ENCODE measurements around the gene STXBP5. TPM values are rescaled to one million over a fixed set of nuclear protein-coding genes. Genes with fewer than 3 reads are reported as not detected.
A peak's percentile ranks its signal among the peaks of the same experiment; 100 is the strongest.

STXBP5 gene
- total and polyA plus RNA-seq, 2 of the 13 experiments (the other 11 are each of a cell fraction or from before 2014, with no cell fraction given) = 8.8 to 19.4 TPM

GRCh38 chr6:147201885-147202515, 2.2 kb upstream of the STXBP5 start (continued):
- TF ChIP-seq SNAPC5 (CRISPR knock-in tag; IDR thresholded peaks at IDR 0.05; ENCODE audit: borderline replicate concordance) = 0 out of 2 replicates have a peak, but pooled peaks have one; percentile 47
- TF ChIP-seq THAP11 (CRISPR knock-in tag; IDR thresholded peaks at IDR 0.05) = peak; percentile 99
- TF ChIP-seq MAX (IDR thresholded peaks at IDR 0.05) = peak; percentile 40; the same call in 1 of the 2 replicates
- TF ChIP-seq TIGD3 (CRISPR knock-in tag; IDR thresholded peaks at IDR 0.05; ENCODE audit: borderline replicate concordance) = 0 out of 2 replicates have a peak, but pooled peaks have one; percentile 1
- TF ChIP-seq ZNF33A (CRISPR knock-in tag; IDR thresholded peaks at IDR 0.05; ENCODE audit: borderline replicate concordance) = peak; percentile 60; the same call in 1 of the 2 replicates
- TF ChIP-seq ASH2L (IDR thresholded peaks at IDR 0.05; ENCODE audit: insufficient read length, low read depth, low read length) = peak; percentile 26
- TF ChIP-seq RELA (CRISPR knock-in tag; IDR thresholded peaks at IDR 0.05) = no peak
- no peak for TF ChIP-seq ZNF407 (CRISPR knock-in tag; IDR thresholded peaks at IDR 0.05; ENCODE audit: not compliant biosample characterization)
- 0 out of 2 replicates have a peak, but pooled peaks have one; percentile 41 for TF ChIP-seq HMGXB3 (CRISPR knock-in tag; IDR thresholded peaks at IDR 0.05; ENCODE audit: borderline replicate concordance)
- TF ChIP-seq IRF2 (CRISPR knock-in tag; IDR thresholded peaks at IDR 0.05) = peak; percentile 23; the same call in 1 of the 2 replicates
- TF ChIP-seq TFAP4 (IDR thresholded peaks at IDR 0.05; ENCODE audit: borderline replicate concordance, low read depth) = no peak
- TF ChIP-seq ZNF12 (CRISPR knock-in tag; IDR thresholded peaks at IDR 0.05) = 0 out of 2 replicates have a peak, but pooled peaks have one; percentile 29
